GM23248 (cell line): ENCODE measurements around the gene CSRNP2.

Source experiments
- EZH2 ChIP-seq: fragments of 200-600 bp; sonication (generic); IDR thresholded peaks from 2 replicates; pipeline ENCODE4 v1.6.1; 2018; ENCODE audit warnings: antibody characterized with exemption, mild to moderate bottlenecking; ENCODE audit not compliant: insufficient read depth, poor library complexity, severe bottlenecking
- EZH2phosphoT487 ChIP-seq: fragments of 200-600 bp; sonication (generic); IDR thresholded peaks from 2 replicates; pipeline ENCODE4 v1.6.1; 2018; ENCODE audit warnings: antibody characterized with exemption, moderate library complexity, mild to moderate bottlenecking, low read depth; ENCODE audit not compliant: insufficient read depth

DNA sequence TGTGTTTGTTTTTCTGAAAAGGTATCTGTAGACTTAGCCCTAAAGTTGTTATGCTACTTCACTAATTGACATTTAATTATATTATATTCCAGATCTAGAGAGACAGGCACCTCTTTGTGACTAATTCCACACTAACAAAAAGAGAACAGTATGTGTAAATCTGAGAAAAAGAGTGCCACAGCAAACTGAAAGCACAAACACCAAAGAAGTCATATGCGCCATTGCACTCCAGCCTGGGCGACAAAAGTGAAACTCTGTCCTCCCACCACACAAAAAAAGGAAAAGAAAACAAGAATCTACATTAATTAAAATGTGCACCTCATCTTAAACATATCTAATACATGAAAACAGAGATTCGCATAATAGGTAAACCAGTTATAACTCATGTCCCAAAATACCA lies 4.4 kb upstream of the CSRNP2 start:
- TF ChIP-seq EZH2 (no peak), EZH2phosphoT487 (no peak)
